Measurements from ENCODE around the gene PHOSPHO2.

The PHOSPHO2 gene

DNA sequence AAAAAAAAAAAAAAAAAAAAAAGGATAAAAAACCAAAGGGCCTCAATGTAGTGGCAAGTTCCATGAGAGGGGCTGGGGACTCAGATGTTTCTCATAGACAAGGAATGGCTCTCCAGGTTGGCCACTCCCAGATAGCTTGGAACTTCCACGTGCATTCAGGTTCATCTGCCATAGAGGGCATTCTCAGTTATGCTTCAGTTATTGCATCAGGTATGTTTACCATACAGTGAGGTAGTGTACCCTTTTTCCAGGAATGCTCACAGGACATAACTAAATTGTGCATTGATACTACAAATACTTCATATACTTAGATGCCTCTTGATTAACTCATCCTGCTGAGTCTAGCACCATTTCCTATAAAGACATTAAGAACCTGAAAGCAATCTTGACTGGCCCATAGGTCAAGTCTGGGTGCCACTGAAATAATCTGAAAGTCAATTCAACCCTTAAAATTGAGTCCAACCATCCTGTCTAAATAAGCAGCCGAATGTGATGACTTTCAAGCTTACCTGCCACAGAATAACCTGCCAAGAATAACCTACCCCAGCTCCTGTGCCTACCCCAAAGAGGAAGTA lies 24.7 kb downstream of the PHOSPHO2 start:
- DNase-seq, result no peak

- no peak for DNase-seq
Measured at GRCh38 chr2:169721016-169721415, 26.7 kb downstream of the PHOSPHO2 start.

DNA sequence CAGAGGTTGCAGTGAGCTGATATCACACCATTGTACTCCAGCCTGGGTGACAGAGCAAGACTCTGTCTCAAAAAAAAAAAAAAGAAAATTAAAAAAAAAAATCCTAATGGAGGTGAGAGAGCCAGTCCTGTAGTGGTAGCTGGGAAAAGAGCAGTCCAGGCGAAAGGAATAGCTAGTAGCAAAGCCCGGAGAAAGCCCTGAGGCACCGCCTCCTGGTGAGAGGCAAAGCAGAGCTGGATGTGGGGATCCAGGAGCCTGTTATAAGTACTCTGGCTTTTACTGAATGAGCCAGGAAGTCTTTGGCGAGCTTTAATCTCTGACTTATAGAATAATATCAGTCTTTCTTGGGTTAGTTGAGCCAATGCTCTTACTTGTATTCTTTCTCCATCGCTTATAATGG lies 32.8 kb downstream of the PHOSPHO2 start:
- peak; percentile 9 for DNase-seq

- no peak for DNase-seq
Measured at GRCh38 chr2:169729274-169729605, 35.0 kb downstream of the PHOSPHO2 start.

DNA sequence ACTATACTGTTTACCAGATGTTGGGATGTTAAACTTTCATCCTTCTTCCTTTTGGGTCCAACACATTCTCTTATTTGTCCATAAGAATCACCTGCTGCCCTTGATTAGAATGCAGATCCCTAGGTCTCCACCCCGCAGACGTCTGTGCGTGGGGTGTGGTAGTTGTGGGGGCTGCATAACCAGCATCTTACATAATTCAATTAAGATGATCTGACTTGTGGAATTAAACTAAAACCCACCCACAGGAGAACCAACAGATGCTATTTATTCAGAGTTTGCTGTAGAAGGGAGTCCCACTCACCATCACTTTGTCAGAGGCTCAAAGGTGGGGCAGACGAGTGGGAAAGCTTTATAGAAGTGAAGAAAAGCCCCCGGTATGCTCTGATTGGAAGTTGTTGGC lies 37.8 kb downstream of the PHOSPHO2 start:
- DNase-seq, result no peak

GRCh38 chr2:169732583-169733358 lies 38.5 kb downstream of the PHOSPHO2 start:
- DNase-seq, result no peak

GRCh38 chr2:169734169-169734847 lies 40.0 kb downstream of the PHOSPHO2 start:
- DNase-seq, result peak; percentile 44

DNA sequence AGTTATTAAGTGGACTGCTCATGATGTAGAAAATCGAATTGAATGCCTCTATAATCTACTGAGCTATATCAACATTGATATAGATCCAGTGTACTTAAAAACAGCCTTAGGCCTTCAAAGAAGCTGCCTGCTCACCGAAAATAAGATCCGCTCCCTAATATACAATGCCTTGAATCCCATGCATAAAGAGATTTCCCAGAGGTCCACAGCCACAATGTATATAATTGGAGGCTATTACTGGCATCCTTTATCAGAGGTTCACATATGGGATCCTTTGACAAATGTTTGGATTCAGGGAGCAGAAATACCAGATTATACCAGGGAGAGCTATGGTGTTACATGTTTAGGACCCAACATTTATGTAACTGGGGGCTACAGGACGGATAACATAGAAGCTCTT lies 41.4 kb downstream of the PHOSPHO2 start:
- DNase-seq, result no peak

- DNase-seq, result no peak
Measured at GRCh38 chr2:169736902-169737301, 42.6 kb downstream of the PHOSPHO2 start.

DNA sequence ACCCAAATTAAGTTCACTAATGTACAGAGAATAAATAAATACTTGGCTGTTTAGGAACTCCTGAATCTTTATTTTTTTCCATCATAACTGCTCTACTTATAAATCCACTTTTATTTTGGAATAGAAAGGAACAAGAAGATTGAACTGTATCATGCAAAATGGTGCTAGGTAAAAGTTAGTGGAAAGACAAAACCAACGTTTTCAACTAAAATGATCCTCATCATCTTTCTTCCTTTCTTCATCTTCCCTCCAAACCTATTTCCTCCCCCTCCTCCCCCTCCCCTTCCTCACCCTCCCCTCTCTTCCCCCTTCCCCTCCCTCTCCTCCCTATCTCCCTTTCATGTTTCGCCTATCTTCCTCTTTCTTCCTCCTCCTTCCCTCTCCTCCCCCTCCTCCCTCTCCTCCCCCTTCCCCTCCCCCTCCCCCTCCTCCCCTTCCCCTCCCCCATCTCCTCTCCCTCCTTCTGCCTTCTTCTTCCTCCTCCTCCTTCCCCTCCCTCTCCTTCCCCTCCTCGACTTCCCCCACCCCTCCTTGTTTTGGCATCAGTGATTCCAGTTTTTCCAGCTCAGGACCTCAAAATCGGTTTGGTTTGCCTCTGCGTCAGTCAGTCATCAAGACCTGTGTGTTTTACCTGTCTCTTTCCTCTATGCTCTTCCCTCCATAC lies 44.4 kb downstream of the PHOSPHO2 start:
- no peak for DNase-seq

- DNase-seq, result peak; percentile 14
Measured at GRCh38 chr2:169739351-169739750, 45.1 kb downstream of the PHOSPHO2 start.

- DNase-seq, result no peak
Measured at GRCh38 chr2:169743549-169743948, 49.3 kb downstream of the PHOSPHO2 start.

DNA sequence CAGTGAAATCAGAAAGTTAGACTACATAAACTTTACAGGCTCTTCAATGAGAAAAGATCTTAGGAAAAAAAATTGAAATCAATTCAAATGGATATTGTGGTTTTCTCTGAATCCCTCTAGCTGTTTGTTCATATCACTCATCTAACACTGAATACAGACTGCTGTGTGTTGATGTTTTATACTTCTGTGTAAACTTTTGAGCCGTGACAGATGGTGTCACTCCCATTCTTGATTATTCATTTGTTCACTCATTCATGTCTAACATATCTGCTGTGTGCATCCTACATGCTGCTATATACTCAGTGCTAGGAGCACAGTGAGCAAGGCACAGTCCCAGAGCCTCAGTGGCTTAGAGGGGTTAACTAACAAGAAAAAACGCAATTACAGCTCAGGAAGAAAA lies 52.0 kb downstream of the PHOSPHO2 start:
- no peak for DNase-seq

DNA sequence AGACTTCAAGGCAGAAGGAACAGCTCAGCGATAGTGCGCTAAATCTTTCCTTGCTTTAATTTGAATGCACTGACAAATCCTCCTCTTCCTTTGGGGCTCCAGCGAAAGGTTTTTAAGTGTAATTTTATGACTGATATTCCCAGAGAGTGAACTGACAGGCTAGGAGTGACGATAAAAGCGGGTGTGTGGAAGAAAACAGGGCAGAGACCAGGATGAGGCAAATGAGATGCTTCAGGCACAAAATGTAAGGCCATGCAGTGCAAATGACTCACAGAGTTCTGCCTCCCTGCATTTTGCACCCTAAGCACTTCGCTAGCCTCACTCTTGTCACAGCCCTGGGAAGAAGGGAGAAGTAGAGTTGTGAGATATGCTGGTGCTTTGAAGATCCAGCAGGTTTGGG lies 54.0 kb downstream of the PHOSPHO2 start:
- no peak for DNase-seq

Measured in NCI-H146 (cell line).